ENCODE results near the gene RXRA.

The RXRA gene

DNA sequence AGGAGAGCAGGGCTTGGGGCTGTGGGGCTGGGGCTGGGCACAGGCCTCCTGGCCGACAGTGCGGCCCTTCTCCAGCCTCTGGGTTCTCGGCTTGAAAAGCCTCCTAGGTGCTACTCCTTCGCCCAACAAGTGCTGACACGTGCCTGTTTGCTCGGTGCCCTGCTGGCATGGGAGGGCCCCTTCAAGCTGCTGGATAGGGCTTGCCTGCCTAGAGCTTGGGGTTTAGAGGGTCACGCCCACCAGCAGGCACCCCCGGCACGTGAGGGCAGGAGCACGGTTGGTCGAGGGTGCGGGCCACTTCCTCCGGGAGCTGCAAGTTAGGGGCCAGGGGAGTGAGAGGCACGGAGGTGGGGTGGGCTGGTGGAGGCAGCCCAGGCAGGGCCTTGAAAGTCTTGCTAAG is 106.2 kb downstream of the RXRA start:
- TF ChIP-seq REST (IDR thresholded peaks at IDR 0.05; ENCODE audit: insufficient read depth in 1 of 2, low read depth in 2 of 2, low read length in 2 of 2), result no peak
- TF ChIP-seq TAF1 (IDR thresholded peaks at IDR 0.05; ENCODE audit: borderline replicate concordance, insufficient read depth, low read length), result no peak
- TF ChIP-seq SIN3A (IDR thresholded peaks at IDR 0.05; ENCODE audit: borderline replicate concordance, insufficient read depth, low read length), result no peak
- TF ChIP-seq FOXP2 (optimal IDR thresholded peaks at IDR 0.05; ENCODE audit: borderline replicate concordance, extremely low read depth, extremely low read length, insufficient read depth), result no peak
- no peak for TF ChIP-seq POLR2AphosphoS5 (IDR thresholded peaks at IDR 0.05; ENCODE audit: low read depth, low read length)

GRCh38 chr9:134433101-134433500 is 106.8 kb downstream of the RXRA start:
- TF ChIP-seq REST (IDR thresholded peaks at IDR 0.05; ENCODE audit: insufficient read depth in 1 of 2, low read depth in 2 of 2, low read length in 2 of 2) (no peak), SIN3A (IDR thresholded peaks at IDR 0.05; ENCODE audit: borderline replicate concordance, insufficient read depth, low read length) (no peak), TAF1 (IDR thresholded peaks at IDR 0.05; ENCODE audit: borderline replicate concordance, insufficient read depth, low read length) (no peak), FOXP2 (optimal IDR thresholded peaks at IDR 0.05; ENCODE audit: borderline replicate concordance, extremely low read depth, extremely low read length, insufficient read depth) (no peak), POLR2AphosphoS5 (IDR thresholded peaks at IDR 0.05; ENCODE audit: low read depth, low read length) (no peak)

DNA sequence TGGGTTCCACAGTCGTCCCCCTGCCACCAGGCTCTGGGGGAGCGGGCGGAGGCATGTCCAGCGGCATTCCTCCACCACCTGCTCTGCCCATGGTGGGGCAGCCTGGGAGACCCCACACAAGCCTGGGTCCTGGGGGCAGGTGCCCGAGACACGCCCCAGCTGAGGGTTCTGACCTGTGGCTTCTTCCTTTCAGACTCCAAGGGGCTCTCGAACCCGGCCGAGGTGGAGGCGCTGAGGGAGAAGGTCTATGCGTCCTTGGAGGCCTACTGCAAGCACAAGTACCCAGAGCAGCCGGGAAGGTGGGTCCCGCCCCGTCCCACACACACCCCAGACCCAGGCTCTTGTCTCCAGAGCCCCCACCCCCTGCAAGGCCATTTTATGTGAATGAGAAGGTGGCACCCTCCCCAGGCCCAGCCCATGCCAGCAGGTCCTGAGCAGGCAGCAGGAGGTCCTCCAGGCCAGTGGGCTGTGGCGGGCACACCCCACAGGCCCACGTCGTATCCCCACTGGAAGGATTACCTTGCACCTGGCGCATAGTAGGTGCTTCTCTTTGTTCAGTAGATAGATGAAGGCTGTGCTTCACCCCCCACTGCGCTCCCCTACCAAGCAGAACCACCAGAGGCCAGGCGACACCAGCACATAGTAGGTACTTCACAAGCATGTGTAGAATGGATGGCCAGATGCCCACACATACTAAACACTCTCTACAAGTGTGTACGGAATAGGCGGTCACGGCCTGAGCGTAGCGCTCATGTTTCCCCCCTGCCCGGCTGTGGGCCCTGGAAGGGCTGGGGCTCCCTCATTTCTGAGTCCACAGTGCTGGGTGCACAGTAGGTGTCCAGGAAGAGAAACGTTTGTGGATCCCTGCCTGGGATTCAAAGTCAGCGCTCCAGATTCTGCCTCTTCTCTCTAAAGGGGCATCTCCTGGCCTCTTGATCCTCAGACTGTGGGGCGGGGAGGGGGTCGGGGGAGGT is 107.9 kb downstream of the RXRA start:
- TF ChIP-seq POLR2AphosphoS5 (IDR thresholded peaks at IDR 0.05; ENCODE audit: low read depth, low read length) (no peak), FOXP2 (optimal IDR thresholded peaks at IDR 0.05; ENCODE audit: borderline replicate concordance, extremely low read depth, extremely low read length, insufficient read depth) (no peak), TAF1 (IDR thresholded peaks at IDR 0.05; ENCODE audit: borderline replicate concordance, insufficient read depth, low read length) (no peak), REST (IDR thresholded peaks at IDR 0.05; ENCODE audit: insufficient read depth in 1 of 2, low read depth in 2 of 2, low read length in 2 of 2) (no peak), SIN3A (IDR thresholded peaks at IDR 0.05; ENCODE audit: borderline replicate concordance, insufficient read depth, low read length) (no peak)

GRCh38 chr9:134434894-134435506 is 108.7 kb downstream of the RXRA start:
- TF ChIP-seq TAF1 (IDR thresholded peaks at IDR 0.05; ENCODE audit: borderline replicate concordance, insufficient read depth, low read length), result no peak; the same call in 1 of the 2 replicates
- TF ChIP-seq FOXP2 (optimal IDR thresholded peaks at IDR 0.05; ENCODE audit: borderline replicate concordance, extremely low read depth, extremely low read length, insufficient read depth), result no peak
- peak in 1 of 2 experiments; percentile 44; a peak in 1 of 4 replicates for TF ChIP-seq REST (IDR thresholded peaks at IDR 0.05; ENCODE audit: insufficient read depth in 1 of 2, low read depth in 2 of 2, low read length in 2 of 2)
- 0 out of 2 replicates have a peak, but pooled peaks have one; percentile 17 for TF ChIP-seq POLR2AphosphoS5 (IDR thresholded peaks at IDR 0.05; ENCODE audit: low read depth, low read length)
- TF ChIP-seq SIN3A (IDR thresholded peaks at IDR 0.05; ENCODE audit: borderline replicate concordance, insufficient read depth, low read length), result peak; percentile 49; the same call in 1 of the 2 replicates
